GM23338 (cell line): ENCODE results near the gene PPP1R16B. TPM values are rescaled to one million over a fixed set of nuclear protein-coding genes. Genes with fewer than 3 reads are reported as not detected.

Experiments used
- ATAC-seq: fragments of 200-7000 bp; cut with Tn5 transposase; 3 replicates; pipeline ENCODE4 v1.9.1; 2020
- DNase-seq: peaks from one replicate; pipeline ENCODE4 v3.0.0-alpha.2; 2015; ENCODE audit warnings: low spot score
- H2AFZ ChIP-seq: fragments of 200-600 bp; sonication (generic); 2 replicates; pipeline ENCODE4 v1.8.0; 2016; ENCODE audit warnings: antibody characterized with exemption, mild to moderate bottlenecking, moderate library complexity
- H3F3A ChIP-seq: fragments of 200-600 bp; sonication (generic); replicated peaks from 2 replicates; pipeline ENCODE4 v1.8.0; 2017; ENCODE audit warnings: antibody characterized with exemption, mixed run types, low read depth
- H3K27ac ChIP-seq: fragments of 200-600 bp; sonication (generic); 2 replicates; pipeline ENCODE4 v1.6.1; 2016; ENCODE audit warnings: low read depth
- H3K27me3 ChIP-seq: fragments of 200-600 bp; sonication (generic); 2 replicates; pipeline ENCODE4 v1.8.0; 2016; ENCODE audit warnings: mild to moderate bottlenecking, mixed run types, moderate library complexity; ENCODE audit not compliant: insufficient read depth
- H3K36me3 ChIP-seq: fragments of 200-600 bp; sonication (generic); 2 replicates; pipeline ENCODE4 v1.8.0; 2016; ENCODE audit warnings: mild to moderate bottlenecking; ENCODE audit not compliant: insufficient read depth
- H3K4me1 ChIP-seq: fragments of 200-600 bp; sonication (generic); 2 replicates; pipeline ENCODE4 v1.8.0; 2016; ENCODE audit warnings: mild to moderate bottlenecking, moderate library complexity; ENCODE audit not compliant: insufficient read depth
- H3K4me2 ChIP-seq: fragments of 200-600 bp; sonication (generic); 2 replicates; pipeline ENCODE4 v1.7.1; 2017; ENCODE audit warnings: mixed run types
- H3K4me3 ChIP-seq: fragments of 200-600 bp; sonication (generic); 2 replicates; pipeline ENCODE4 v1.6.1; 2016; ENCODE audit warnings: mixed run types
- H3K79me2 ChIP-seq: fragments of 200-600 bp; sonication (generic); replicated peaks from 2 replicates; pipeline ENCODE4 v1.8.0; 2017; ENCODE audit warnings: mild to moderate bottlenecking; ENCODE audit not compliant: insufficient read depth
- H3K9me2 ChIP-seq: fragments of 200-600 bp; sonication (generic); 2 replicates; pipeline ENCODE4 v1.8.0; 2017; ENCODE audit not compliant: insufficient read depth
- H4K20me1 ChIP-seq: fragments of 200-600 bp; sonication (generic); replicated peaks from 2 replicates; pipeline ENCODE4 v1.8.0; 2017; ENCODE audit warnings: mild to moderate bottlenecking; ENCODE audit not compliant: insufficient read depth
- H3K27ac Mint-ChIP-seq: 2 replicates; pipeline ENCODE4 v1.8.0; 2020; ENCODE audit warnings: inconsistent platforms, mild to moderate bottlenecking, moderate library complexity, mixed read lengths
- H3K27me3 Mint-ChIP-seq: 3 replicates; pipeline ENCODE4 v1.8.0; 2022; ENCODE audit warnings: low read depth, mild to moderate bottlenecking, moderate library complexity, mixed read lengths, inconsistent platforms; ENCODE audit not compliant: insufficient read depth, poor library complexity
- H3K36me3 Mint-ChIP-seq: 3 replicates; pipeline ENCODE4 v1.8.0; 2021; ENCODE audit warnings: low read depth, mild to moderate bottlenecking, inconsistent platforms, moderate library complexity, mixed read lengths
- H3K4me1 Mint-ChIP-seq: 3 replicates; pipeline ENCODE4 v1.8.0; 2020; ENCODE audit warnings: mild to moderate bottlenecking, inconsistent platforms, mixed read lengths
- H3K4me3 Mint-ChIP-seq: 3 replicates; pipeline ENCODE4 v1.8.0; 2021; ENCODE audit warnings: moderate library complexity, mild to moderate bottlenecking, inconsistent platforms, mixed read lengths
- H3K9me3 Mint-ChIP-seq: 3 replicates; pipeline ENCODE4 v1.8.0; 2020; ENCODE audit warnings: moderate library complexity, mild to moderate bottlenecking, inconsistent platforms, mixed read lengths
- CREB1 ChIP-seq: fragments of 250-450 bp; sonication (Bioruptor Pico); IDR thresholded peaks from 2 replicates; pipeline ENCODE4 v1.5.0; 2020; ENCODE audit warnings: low read depth, mild to moderate bottlenecking, moderate library complexity
- EZH2 ChIP-seq: fragments of 200-600 bp; sonication (generic); IDR thresholded peaks from one replicate; pipeline ENCODE4 v1.8.0; 2017; ENCODE audit warnings: antibody characterized with exemption, mild to moderate bottlenecking, low read depth; ENCODE audit not compliant: unreplicated experiment
- EZH2phosphoT487 ChIP-seq: fragments of 200-600 bp; sonication (generic); IDR thresholded peaks from one replicate; pipeline ENCODE4 v1.8.1; 2018; ENCODE audit warnings: antibody characterized with exemption; ENCODE audit not compliant: unreplicated experiment
- JUNB ChIP-seq: IDR thresholded peaks from one replicate; pipeline ENCODE4 v1.6.1; 2016; ENCODE audit warnings: antibody characterized with exemption; ENCODE audit not compliant: unreplicated experiment
- POLR2AphosphoS5 ChIP-seq: IDR thresholded peaks from 2 replicates; pipeline ENCODE4 v1.6.1; 2016; ENCODE audit warnings: antibody characterized with exemption, low read depth
- STAT1 ChIP-seq: IDR thresholded peaks from one replicate; pipeline ENCODE4 v1.6.1; 2016; ENCODE audit warnings: antibody characterized with exemption; ENCODE audit not compliant: unreplicated experiment
- ZNF114 ChIP-seq: fragments of 250-450 bp; sonication (Bioruptor Pico); IDR thresholded peaks from 2 replicates; pipeline ENCODE4 v1.5.0; 2020; ENCODE audit warnings: mild to moderate bottlenecking, moderate library complexity
- ZNF331 ChIP-seq: fragments of 250-450 bp; sonication (Bioruptor Pico); IDR thresholded peaks from 2 replicates; pipeline ENCODE4 v1.5.0; 2020; ENCODE audit warnings: low read depth, mild to moderate bottlenecking, moderate library complexity
- polyA plus RNA-seq: library from polyadenylated mRNA; unstranded; fragments of >200 nt; fragmentation: Nextera tagmentation; extraction: Ambion mirVana; gene quantifications from 2 replicates; pipeline ENCODE4 v1.2.1, GENCODE V29; 2016
- total RNA-seq: library from RNA; depleted of rRNA; stranded (reverse); fragments of >200 nt; shearing (Covaris generic); gene quantifications from 2 replicates; pipeline ENCODE4 v1.2.3, GENCODE V29; 2014
- TF ChIP-seq, protein P1 (sequence below): IDR thresholded peaks from one replicate; pipeline ENCODE4 v1.6.1; 2018; ENCODE audit warnings: antibody characterized with exemption; ENCODE audit not compliant: unreplicated experiment

Gene PPP1R16B
- total and polyA plus RNA-seq, 2 experiments from 2014 or later, result 1.6 to 11.5 TPM

DNA sequence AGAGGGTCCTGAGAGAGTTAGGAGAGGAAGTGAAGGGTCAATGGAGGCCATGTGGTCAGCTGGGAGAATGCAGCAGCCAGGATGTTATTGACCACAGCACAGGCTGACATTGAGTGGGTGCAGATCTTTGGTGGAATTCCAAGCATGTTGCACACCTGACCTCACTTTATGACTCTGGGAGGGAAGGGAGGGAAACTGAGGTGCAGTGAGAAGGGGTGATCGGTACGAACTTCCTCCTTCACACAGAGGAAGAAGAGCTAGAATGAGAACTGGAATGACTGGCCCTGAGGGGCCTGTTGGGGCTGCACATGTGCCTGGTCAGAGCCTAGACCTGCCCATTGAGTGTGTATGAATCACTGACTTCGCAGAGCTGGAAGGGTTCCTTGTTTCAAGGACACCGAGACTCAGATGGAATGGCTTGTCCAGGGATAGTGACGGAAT lies 130.5 kb downstream of the PPP1R16B start (continued):
- no peak for TF ChIP-seq CREB1 (CRISPR knock-in tag)
- TF ChIP-seq STAT1, result no peak
- no peak for TF ChIP-seq JUNB
- TF ChIP-seq, protein P1, sequence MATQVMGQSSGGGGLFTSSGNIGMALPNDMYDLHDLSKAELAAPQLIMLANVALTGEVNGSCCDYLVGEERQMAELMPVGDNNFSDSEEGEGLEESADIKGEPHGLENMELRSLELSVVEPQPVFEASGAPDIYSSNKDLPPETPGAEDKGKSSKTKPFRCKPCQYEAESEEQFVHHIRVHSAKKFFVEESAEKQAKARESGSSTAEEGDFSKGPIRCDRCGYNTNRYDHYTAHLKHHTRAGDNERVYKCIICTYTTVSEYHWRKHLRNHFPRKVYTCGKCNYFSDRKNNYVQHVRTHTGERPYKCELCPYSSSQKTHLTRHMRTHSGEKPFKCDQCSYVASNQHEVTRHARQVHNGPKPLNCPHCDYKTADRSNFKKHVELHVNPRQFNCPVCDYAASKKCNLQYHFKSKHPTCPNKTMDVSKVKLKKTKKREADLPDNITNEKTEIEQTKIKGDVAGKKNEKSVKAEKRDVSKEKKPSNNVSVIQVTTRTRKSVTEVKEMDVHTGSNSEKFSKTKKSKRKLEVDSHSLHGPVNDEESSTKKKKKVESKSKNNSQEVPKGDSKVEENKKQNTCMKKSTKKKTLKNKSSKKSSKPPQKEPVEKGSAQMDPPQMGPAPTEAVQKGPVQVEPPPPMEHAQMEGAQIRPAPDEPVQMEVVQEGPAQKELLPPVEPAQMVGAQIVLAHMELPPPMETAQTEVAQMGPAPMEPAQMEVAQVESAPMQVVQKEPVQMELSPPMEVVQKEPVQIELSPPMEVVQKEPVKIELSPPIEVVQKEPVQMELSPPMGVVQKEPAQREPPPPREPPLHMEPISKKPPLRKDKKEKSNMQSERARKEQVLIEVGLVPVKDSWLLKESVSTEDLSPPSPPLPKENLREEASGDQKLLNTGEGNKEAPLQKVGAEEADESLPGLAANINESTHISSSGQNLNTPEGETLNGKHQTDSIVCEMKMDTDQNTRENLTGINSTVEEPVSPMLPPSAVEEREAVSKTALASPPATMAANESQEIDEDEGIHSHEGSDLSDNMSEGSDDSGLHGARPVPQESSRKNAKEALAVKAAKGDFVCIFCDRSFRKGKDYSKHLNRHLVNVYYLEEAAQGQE, result no peak
- no peak for TF ChIP-seq ZNF331 (CRISPR knock-in tag)

DNA sequence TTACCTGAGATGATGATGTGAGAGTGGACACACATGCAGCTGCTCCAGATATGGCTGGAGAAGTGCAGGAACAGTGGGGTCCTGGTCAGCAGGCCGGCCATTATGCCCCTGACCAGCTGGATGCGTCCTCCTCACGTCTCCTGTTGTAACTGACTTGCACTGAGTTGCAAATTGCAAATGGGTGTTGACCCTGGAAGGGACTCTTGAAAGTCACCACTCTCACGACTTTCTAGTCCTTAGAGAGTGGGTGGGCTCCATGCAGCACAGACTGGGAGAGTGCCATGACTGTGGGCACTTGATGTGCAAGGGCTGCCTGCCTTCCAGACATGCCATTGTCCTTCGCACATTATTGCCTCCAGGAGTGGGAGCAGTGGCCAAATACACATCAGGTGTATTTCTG lies 131.5 kb downstream of the PPP1R16B start:
- H3K27ac Mint-ChIP-seq, result peak overlapping the region; percentile 24; the same call in 1 of the 2 replicates
- TF ChIP-seq EZH2phosphoT487 (no peak), STAT1 (no peak), ZNF114 (CRISPR knock-in tag) (no peak)
- Histone ChIP-seq H2AFZ (no peak overlapping the region), H3K4me1 (peaks cover 9% of the 10 kb centered on the region; the same call in 1 of the 2 replicates), H3K9me2 (no peaks in the 10 kb centered on the region), H3K36me3 (peaks cover 14% of the 10 kb centered on the region), H3K4me2 (no peak overlapping the region), H3F3A (no peaks in the 10 kb centered on the region), H3K27ac (no peak overlapping the region), H3K79me2 (peaks cover 99% of the 10 kb centered on the region), H4K20me1 (peaks cover 84% of the 10 kb centered on the region), H3K27me3 (no peaks in the 10 kb centered on the region), H3K4me3 (no peak overlapping the region)
- H3K27me3 Mint-ChIP-seq, result peaks cover 7% of the 10 kb centered on the region
- DNase-seq (no peak), ATAC-seq (no peak)
- no peak overlapping the region for H3K4me3 Mint-ChIP-seq
- peaks cover 35% of the 10 kb centered on the region for H3K4me1 Mint-ChIP-seq
- H3K36me3 Mint-ChIP-seq, result peaks cover 45% of the 10 kb centered on the region
- no peaks in the 10 kb centered on the region for H3K9me3 Mint-ChIP-seq

- Mint-ChIP-seq H3K4me3 (no peak overlapping the region), H3K36me3 (peaks cover 55% of the 10 kb centered on the region), H3K27me3 (peaks cover 7% of the 10 kb centered on the region), H3K27ac (no peak overlapping the region), H3K9me3 (no peaks in the 10 kb centered on the region), H3K4me1 (peaks cover 29% of the 10 kb centered on the region)
- ATAC-seq (no peak), DNase-seq (no peak)
- H3K4me3 ChIP-seq, result no peak overlapping the region
- no peaks in the 10 kb centered on the region for H3F3A ChIP-seq
- H3K27ac ChIP-seq, result 0 out of 2 replicates have a peak overlapping the region, but pooled peaks have one; percentile 3
- peaks cover 79% of the 10 kb centered on the region for H4K20me1 ChIP-seq
- no peak overlapping the region for H2AFZ ChIP-seq
- no peaks in the 10 kb centered on the region for H3K9me2 ChIP-seq
- no peak overlapping the region for H3K4me2 ChIP-seq
- no peaks in the 10 kb centered on the region for H3K27me3 ChIP-seq
- H3K4me1 ChIP-seq, result peaks cover 9% of the 10 kb centered on the region; the same call in 1 of the 2 replicates
- H3K36me3 ChIP-seq, result peaks cover 24% of the 10 kb centered on the region
- H3K79me2 ChIP-seq, result peaks cover 99% of the 10 kb centered on the region
- TF ChIP-seq, protein P1, result no peak
- TF ChIP-seq POLR2AphosphoS5 (no peak), EZH2 (no peak), STAT1 (no peak), ZNF331 (CRISPR knock-in tag) (no peak), CREB1 (CRISPR knock-in tag) (no peak), JUNB (no peak)
Observed at GRCh38 chr20:38937978-38938473, 132.5 kb downstream of the PPP1R16B start.
